HG03025 (cell line): ENCODE results near the gene LCN10.
"Not testable (repeated sequence)": the region's sequence is repeated elsewhere in the genome, so short reads cannot be mapped to it uniquely, and the experiment has no call there.

ENCODE experiments used
- ATAC-seq: cut with Tn5 transposase; IDR thresholded peaks from one replicate; pipeline ENCODE4 v1.9.1; 2021; ENCODE audit warnings: mild to moderate bottlenecking, moderate library complexity; ENCODE audit not compliant: unreplicated experiment, low FRiP score

Gene LCN10

DNA sequence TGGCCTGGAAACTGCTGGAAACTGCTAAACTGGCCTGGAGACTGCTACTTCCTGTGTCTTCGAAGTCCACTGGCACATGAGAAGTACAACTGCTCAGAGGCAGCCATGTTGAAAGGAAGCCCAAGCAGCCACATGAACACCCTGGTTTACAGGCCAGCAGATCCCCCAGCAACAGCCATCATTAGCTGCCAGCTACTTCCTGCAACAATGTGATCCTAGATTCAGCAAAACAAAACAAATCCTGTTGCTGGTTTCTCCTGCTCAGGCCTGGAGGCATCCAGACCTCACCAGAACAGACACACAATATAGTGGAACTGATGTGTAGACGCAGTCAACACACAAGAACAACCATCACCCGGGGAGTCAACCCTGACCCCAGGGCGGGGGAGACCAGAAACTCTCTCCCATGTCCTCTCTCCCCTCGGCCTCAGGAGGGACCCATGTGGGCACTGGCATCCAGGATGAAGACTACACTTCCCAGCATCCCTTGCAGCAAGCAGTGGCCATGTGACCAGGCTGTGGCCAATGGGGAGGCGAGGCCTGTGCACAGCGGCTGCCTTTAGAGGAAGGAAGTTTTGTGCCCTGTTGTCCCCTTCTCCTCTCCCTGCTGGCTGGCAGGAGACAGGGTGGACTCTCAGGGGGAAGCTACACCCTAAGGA, 30.8 kb upstream of the LCN10 start:
- ATAC-seq, result no peak

DNA sequence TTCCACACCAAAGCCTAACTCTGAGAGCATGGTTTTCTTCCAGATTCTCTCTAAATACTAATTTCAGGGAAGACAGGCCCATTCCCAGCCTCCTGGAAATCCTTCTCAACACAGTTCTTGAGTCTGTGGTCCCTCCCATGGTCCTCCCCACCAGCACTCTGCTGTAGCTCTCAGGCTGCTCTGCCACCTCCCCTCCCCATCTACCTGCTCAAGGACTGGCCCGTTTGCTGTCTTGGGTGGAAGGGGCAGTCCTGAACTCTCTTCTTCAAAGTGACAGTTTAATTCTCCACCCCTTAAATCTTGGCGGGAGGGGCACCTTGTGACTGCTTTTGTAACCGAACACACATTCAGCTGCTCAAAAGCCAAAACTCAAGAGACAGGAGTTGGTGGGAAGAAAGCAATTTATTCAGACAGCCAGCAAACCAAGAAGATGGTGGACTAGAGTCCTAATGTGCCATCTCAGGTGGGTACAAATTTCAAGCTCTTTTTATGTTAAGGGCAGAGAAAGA, 29.2 kb upstream of the LCN10 start:
- no peak for ATAC-seq

DNA sequence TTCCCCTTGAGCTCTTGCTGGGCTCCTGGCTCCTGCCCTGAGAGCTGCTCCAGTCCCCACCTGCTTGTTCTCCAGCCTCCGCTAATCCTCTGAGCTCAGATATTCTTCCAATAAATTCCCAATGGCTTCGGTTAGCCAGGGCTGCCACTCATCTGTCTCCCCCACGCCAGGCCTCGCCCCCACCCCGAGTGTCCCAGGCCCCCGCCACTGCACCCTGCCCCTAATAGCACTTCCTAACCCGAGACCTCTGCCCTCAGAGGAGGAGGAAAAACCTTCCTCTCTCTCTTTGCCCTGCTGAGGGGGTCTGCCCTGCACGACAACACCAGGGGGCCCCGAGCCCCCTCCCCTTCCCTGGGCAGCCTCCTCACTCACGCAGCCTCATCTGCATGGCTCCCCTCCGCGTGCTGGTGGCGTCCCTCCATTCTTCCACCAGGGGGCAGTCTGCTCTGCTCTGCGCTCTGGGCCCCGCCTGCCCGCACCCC, 27.0 kb upstream of the LCN10 start:
- no peak for ATAC-seq

DNA sequence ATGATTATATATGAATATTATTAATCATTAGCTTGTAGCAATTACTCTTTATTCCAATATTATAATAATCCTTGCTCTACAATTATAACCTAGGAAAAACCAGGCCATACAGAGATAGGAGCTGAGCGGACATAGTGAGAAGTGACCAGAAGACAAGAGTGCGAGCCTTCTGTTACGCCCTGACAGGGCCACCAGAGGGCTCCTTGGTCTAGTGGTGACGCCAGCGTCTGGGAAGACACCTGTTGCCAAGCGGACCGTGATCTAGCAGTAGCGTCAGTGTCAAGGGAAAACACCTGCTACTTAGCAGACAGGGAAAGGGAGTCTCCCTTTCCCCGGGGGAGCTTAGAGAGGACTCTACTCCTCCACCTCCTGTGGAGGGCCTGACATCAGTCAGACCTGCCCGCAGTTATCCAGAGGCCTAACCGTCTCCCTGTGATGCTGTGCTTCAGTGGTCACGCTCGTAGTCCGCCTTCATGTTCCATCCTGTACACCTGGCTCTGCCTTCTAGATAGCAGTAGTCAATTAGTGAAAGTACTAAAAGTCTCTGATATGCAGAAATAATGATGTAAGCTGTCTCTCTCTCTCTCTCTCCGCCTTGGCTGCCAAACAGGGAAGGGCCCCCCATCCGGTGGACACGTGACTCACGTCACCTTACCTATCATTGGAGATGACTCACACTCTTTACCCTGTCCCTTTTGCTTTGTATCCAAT, 23.8 kb upstream of the LCN10 start:
- not testable (repeated sequence) for ATAC-seq

DNA sequence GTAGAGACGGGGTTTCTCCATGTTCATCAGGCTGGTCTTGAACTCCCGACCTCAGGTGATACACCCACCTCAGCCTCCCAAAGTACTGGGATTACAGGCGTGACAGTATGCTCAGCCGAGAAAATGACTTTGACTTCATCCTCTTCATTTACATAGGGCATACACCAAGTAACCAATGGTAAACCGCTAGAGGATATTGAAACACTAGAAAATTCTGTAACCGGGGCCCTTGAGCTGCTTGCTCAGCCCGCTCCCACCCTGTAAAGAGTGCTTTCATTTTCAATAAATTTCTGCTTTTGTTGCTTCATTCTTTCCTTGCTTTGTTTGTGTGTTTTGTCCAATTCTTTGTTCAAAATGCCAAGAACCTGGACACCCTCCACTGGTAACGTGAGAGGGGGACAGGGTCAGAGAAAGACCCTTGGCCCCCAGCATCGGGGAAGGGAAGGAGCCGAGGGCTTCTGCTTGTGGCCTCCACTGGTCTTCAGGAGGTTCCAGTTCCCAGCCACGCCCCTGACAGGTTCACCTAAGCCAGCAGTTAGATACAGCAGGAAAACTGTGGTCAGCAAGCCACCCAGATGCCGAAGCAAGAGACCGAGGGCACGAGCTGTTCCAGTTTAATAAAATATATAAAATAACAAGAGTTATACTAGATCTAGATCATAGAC, 23.1 kb upstream of the LCN10 start:
- peak; percentile 49 for ATAC-seq

DNA sequence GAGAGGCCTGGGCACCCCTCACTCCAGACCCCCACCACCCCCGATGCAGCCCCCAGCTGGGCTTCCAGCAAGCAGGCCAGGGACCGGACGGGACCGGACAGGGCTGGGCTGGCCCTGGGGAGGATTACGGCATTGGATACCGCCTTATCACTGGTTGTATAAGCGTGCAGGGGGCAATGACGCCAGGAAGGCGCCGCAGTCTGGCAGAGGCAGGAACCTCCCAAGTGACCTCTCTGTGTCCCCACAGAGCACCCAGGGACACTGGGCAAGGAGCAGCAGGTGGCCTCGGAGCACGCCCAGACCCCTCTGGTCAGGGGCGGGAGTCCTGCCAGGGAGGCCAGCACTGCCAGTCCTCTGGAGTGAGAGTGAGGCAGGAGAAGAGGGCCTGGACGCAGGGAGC, 22.3 kb upstream of the LCN10 start:
- no peak for ATAC-seq

DNA sequence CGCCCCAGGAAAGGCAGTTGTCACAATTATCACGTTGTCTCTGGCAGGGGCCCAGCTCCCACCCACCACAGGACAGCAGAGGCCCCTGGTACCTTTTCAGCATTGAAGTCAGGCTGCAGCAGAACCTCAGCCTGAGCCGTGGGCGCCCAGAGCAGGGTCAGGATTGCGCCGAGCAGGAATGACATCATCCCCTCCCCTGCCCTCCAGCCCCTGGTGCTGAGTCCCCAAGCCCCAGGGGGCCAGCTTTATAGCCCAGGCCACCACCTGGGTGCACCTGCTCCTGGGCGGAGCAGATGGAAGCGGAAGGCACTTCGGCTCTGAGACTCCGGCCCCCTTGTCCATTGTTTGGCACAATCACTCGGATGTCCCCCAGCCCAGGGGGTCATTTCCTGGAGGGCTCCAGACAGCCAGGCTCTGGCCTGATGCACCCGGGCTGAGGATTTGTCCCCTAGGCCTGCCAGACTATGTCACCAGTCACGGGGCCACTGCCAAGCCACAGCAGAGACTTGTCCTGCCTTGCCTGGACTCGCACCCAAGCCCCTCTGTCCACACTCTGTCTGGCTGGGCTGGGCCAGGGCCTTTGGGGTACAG, 21.7 kb upstream of the LCN10 start, which contains the start of gene LCN15:
Gene LCN15, minus strand, starts transcription at position 218 of the 591 bp plus-strand sequence. Its CDS starts 30 bp downstream, at position 188.
- ATAC-seq, result no peak

DNA sequence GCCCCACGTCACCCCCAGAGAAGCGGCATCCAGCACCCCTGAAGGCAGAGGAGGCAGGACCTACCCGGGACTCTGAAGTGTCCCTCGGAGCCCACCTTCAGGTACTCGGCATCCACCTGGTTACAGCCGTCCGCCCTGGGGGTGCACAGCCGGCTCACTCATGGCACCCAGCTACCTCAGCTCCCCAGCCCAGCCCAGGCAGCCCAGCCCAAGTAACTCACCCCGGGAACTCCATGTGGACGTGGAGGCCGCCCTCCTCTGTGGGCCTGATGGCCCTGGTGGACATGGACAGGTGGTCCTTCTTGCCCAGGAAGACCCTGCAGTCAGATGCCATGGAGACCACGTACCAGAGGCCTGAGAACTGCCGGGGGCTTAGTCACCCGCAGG, 20.9 kb upstream of the LCN10 start:
- ATAC-seq, result no peak

DNA sequence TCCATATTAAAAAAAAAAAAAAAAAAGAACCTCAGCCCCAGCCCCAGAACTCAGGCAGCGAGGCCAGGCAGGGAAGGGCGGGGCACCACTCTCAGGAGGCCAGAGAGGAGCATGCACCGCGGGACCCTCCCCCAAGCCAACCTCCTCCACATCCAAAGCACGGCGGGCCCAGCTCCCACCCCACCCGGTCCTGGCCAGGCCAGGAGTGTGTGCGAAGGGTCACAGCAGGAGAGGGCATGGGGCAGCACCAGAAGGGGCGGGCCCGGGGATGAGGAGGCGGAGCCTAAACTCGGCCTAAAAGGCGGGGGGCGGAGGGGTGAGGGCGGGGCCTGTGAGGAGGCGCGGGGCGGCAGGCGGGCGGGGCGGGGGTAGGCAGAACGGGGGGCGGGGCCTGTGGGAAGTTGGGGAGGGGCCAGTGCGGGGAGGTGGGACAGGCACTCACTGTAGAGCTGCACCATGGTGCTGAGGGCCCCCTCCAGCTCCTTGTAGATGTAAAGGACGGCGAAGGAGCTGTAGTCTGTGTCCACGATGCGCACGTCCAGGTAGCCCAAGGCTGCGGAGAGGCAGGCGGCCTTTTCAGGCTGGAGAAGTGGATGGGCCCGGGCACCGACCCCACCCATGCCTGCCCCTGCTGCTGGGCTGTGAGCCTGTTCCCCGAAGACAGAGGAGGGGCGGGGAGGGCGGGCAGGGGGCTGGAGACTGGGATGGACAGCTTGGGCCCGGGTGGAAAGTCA, 20.3 kb upstream of the LCN10 start:
- ATAC-seq, result no peak

DNA sequence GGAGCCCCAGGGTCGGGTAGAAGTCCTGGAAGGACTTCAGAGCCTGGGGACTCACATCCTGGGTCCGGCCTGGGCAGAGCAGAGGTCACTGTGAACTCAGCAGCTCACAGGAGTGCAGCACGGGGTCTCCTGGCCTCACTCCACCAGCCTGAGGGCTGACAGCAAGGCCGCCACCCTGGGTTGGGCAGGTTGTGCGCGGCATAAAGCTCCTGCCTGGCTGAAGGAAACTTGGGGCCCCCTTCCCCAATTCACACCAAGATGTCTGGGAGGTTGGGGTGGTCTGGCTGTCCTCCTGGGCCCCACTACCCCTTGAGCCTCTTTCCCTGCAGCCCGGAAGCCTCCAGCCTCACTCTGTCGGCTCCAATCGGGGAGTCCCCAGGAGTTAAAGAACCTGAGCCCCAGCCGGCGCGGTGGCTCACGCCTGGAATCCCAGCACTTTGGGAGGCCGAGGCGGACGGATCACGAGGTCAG, 19.5 kb upstream of the LCN10 start:
- no peak for ATAC-seq

DNA sequence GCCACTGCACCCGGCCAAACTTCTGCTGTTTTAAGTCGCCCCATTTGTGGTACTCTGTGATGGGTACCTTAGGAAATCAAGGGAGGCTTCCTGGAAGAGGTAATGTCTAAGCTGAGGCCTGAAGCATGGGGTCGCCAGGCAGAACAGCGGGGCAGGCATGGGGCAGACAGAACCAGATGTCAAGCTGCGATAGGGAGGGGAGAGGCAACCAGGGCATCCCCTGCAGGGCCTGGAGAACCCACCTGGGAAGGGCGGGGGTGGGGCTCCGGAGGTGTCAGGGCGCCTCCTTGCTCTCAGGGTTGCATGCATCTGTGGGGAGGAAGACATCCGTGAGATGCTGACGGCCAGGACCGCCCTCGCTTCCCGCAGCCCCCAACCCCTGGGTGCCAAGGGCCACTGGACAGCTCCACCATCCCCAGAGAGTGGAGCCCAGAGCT, 18.8 kb upstream of the LCN10 start:
- ATAC-seq, result no peak

DNA sequence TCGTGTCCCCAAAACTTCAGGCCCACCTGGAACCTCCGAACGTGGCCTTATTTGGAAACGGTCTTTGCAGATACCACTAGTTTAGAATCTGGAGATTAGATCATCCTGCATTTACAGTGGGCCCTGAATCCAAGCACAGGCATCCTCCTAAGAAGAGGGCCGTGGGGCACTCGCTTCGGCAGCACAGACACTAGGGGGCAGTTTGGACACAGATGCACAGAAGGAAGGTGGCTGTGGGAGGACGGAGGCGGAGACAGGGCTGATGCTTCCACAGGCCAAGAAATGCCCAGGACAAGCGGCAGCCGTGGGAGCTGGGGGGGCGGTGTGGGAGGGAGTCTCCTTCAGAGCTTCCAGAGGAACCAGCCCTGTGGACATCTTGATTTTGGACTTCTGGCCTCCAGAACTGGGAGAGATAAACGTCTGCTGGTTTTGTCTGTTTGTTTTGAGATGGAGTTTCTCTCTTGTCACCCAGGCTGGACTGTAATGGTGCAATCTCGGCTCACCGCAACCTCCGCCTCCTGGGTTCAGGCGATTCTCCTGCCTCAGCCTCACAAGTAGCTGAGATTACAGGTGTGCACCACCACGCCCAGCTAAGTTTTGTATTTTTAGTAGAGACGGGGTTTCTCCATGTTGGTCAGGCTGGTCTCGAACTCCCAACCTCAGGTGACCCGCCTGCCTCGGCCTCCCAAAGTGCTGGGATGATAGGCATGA, 18.2 kb upstream of the LCN10 start:
- ATAC-seq, result not testable (repeated sequence)

DNA sequence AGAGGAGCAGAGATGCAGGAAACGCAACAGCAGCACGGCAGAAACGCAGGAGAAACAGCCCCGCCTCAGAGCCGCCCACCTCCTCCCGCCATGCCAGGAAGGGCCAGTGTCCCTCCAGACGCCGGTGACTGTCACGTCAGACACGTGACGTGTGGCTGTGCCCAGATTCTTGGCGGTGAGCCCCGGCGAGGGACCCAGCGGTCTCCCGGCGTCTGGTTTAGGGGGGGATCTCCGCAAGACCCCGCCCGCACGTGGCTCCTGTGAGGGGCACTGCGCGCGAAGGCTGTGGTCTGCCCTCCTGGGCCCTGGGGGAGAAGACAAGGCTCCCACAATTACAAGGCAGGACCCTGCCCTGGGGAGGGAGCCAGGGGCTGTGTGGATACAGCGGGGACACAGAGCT, 17.7 kb upstream of the LCN10 start:
- ATAC-seq, result no peak

DNA sequence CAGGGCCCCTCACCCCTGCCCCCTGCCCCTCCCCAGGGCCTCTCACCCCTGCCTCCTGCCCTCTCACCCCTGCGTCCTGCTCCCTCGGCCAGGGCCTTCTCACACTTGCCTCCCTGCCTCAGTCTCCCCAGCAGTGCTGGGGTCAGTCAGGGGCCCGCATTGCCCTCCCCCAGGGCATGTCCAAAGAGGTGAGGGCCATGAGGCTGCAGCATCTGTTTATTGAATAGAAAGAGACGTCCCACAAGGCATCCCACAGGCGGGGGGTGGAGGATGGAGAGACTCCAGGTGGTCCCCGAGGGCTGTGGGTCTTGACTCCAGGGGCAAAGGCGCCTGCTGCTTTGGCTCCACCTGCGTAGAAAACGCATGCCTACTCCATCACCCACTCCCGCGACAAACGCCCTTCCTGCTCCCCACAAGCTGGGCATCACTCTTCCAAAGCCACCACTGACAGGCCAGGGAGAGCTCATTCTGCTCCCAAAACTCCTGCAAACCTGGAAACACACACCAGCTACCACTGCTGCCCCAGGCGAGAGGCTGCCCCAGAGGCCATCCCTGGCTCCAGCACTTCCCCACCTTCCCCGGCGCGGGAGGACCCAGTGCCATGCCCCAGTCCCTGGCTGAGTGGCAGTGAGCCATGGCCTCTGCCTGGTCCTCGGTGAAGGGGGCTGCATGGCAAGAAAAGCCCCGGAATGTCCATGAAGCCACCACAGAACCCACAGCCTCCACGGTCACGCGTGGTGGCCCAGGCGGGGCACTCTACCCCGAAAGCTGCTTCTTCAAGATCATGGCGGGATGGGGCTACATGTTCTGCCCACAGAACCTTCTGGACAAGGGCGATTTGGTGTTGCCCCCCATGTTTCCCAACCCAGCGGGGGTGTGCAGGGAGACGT, 16.9 kb upstream of the LCN10 start:
- ATAC-seq, result no peak

DNA sequence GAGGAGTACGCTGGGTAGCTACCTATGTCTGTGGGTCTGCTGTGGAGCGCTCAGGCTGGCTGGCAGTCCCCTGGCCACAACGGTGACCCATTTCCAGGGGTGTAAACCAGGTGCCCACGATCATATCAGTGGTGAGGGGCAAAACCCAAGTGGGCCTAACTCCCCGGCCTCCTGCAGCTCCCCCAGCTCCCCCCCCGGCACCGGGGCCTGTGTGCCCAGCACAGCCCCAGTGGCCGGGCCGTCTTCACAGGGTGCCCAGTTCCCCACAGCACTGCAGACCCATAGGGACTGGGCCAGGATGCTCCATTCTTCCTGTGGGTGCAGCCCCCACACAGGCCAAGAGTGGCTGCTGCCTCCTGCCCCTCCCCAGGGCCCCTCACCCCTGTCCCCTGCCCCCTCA, 16.3 kb upstream of the LCN10 start:
- ATAC-seq, result no peak

DNA sequence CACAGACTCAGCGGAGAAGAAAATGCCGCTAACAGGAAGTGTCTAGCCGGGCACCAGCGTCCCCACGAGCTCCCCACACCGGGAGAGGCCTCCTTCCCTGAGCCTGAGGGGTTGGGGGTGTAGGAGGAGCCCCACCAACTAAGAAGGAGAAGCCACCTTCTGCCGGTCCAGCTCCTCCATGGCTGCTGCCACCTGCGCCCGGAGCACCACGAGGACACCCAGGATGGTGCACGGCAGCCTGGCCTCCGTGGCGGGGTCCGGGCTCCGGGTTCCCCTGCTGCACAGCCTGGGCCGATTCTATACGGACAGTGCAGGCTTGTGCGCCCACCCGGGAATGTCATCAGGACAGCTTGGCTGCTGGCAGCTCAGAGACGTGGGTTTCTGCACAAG, 15.0 kb upstream of the LCN10 start:
- ATAC-seq, result no peak

DNA sequence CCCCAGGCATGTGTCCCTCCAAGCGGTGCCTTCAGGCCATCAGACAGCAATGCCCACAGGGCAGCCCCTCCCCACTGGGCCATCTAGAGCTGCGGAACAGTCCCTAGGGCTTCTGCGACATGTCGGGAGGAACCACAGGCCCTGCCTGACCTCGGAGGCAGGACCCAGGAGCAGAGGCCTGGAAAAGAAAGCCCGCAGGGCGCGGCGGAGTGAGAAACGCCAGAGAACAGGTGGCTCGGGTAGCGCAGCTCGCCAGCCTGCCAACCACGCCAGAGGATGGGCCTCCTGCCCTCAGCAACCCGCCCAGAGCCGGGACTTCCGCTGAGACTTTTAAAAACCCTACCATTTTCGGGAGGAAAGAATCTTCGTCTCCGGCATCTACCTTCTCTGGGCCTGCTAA, 14.6 kb upstream of the LCN10 start:
- ATAC-seq, result no peak

DNA sequence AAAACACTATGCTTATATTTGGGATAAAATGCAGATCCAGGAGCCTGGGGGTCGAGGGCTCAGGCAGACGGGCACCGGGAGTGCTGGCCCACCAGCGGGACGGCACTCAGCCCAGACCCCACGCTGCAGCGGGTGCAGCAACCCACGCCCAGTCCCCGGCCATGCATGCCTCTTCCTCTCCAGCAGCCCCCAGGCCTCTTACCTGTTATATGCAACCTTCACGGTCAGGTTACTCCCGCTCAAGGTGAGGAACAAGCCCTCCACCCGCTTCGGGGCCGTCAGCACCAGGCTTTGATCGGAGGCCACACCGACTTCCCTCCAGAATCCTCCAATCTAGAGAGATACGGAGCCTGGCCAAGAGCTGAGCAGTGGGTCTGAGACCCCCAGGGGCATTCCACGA, 14.1 kb upstream of the LCN10 start:
- no peak for ATAC-seq

DNA sequence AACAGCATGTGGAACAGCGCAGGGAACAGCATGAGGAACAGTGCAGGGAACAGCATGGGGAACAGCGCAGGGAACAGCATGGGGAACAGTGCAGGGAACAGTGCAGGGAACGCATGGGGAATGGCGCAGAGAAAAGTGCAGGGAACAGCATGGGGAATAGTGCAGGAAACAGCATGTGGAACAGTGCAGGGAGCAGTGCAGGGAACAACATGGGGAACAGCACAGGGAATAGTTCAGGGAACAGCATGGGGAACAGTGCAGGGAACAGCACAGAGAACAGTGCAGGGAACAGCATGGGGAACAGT, 13.3 kb upstream of the LCN10 start:
- ATAC-seq, result no peak
